Upper lobe of right lung (tissue), 1 donor: ENCODE results near the gene PVALB. TPM values are rescaled to one million over a fixed set of nuclear protein-coding genes. Genes with fewer than 3 reads are reported as not detected.

Experiments used
- ATAC-seq: fragments of 200-7000 bp; cut with Tn5 transposase; one replicate; pipeline ENCODE4 v1.9.1; 2020; ENCODE audit warnings: mild to moderate bottlenecking, moderate library complexity
- DNase-seq: peaks from one replicate; pipeline ENCODE4 v3.0.0-alpha.2; 2020
- H3K27ac ChIP-seq: fragments of 200-600 bp; one replicate; pipeline ENCODE4 v1.8.0; 2022
- H3K27me3 ChIP-seq: fragments of 200-600 bp; one replicate; pipeline ENCODE4 v1.8.0; 2022; ENCODE audit warnings: mild to moderate bottlenecking
- H3K36me3 ChIP-seq: fragments of 200-600 bp; one replicate; pipeline ENCODE4 v1.8.0; 2022
- H3K4me1 ChIP-seq: fragments of 200-600 bp; one replicate; pipeline ENCODE4 v1.8.0; 2022
- H3K4me3 ChIP-seq: fragments of 200-600 bp; one replicate; pipeline ENCODE4 v1.8.0; 2022; ENCODE audit warnings: mild to moderate bottlenecking
- H3K9me3 ChIP-seq: fragments of 200-600 bp; one replicate; pipeline ENCODE4 v1.8.0; 2022
- CTCF ChIP-seq: fragments of 200-600 bp; IDR thresholded peaks from one replicate; pipeline ENCODE4 v1.8.0; 2022; ENCODE audit warnings: antibody characterized with exemption
- intact Hi-C: fragments of 100-400 bp; cut with DNase I; formaldehyde crosslinking; loops from one replicate; pipeline ENCODE4 v1.11.0; 2022
- total RNA-seq: library from RNA; stranded (reverse); fragmentation: NEBNext Ultra II Directional; extraction: Animal tissue kit (Norgen Biotek cat#: 25700); gene quantifications from one replicate; pipeline ENCODE4 v1.2.1, GENCODE V29; 2021
- donor health status: DM: no; HTN: yes; CAD: no; lungs with severe emphysema.

PVALB gene
- total RNA-seq, 1 donor from 2014 or later, result 2.5 TPM

- Histone ChIP-seq H3K9me3 (no peaks in the 10 kb centered on the region), H3K27ac (no peak overlapping the region), H3K4me3 (no peak overlapping the region), H3K4me1 (peaks cover 16% of the 10 kb centered on the region), H3K27me3 (no peaks in the 10 kb centered on the region), H3K36me3 (no peaks in the 10 kb centered on the region)
- DNase-seq, result no peak
- intact Hi-C loops, result loop anchor here (10.0 kb wide), 1 partner anchor 73 kb away; no protein-coding TSS in a partner anchor
- no peak for ATAC-seq
- no peak for TF ChIP-seq CTCF
Observed at GRCh38 chr22:36858156-36858555, 41.3 kb upstream of the PVALB start.

- intact Hi-C loops, result loop anchor here (10.0 kb wide), 1 partner anchor 72 kb away; no protein-coding TSS in a partner anchor
- no peaks in the 10 kb centered on the region for H3K36me3 ChIP-seq
- DNase-seq (no peak), ATAC-seq (no peak)
- no peak overlapping the region for H3K27ac ChIP-seq
- no peak for TF ChIP-seq CTCF
- H3K27me3 ChIP-seq, result no peaks in the 10 kb centered on the region
- peaks cover 11% of the 10 kb centered on the region for H3K4me1 ChIP-seq
- no peaks in the 10 kb centered on the region for H3K9me3 ChIP-seq
- H3K4me3 ChIP-seq, result no peak overlapping the region
Observed at GRCh38 chr22:36856792-36857135, 39.9 kb upstream of the PVALB start.

GRCh38 chr22:36856121-36856791 is 39.4 kb upstream of the PVALB start:
- Histone ChIP-seq H3K27ac (no peak overlapping the region), H3K27me3 (no peaks in the 10 kb centered on the region), H3K9me3 (no peaks in the 10 kb centered on the region), H3K36me3 (no peaks in the 10 kb centered on the region), H3K4me3 (no peak overlapping the region), H3K4me1 (peaks cover 11% of the 10 kb centered on the region)
- peak; percentile 100 for TF ChIP-seq CTCF
- DNase-seq (peak; percentile 95), ATAC-seq (peak; percentile 92)
- intact Hi-C loops, result loop anchor here (10.0 kb wide), 1 partner anchor 71 kb away; no protein-coding TSS in a partner anchor

GRCh38 chr22:36855478-36855877 is 38.6 kb upstream of the PVALB start:
- DNase-seq (no peak), ATAC-seq (no peak)
- no peak for TF ChIP-seq CTCF
- H3K9me3 ChIP-seq, result no peaks in the 10 kb centered on the region
- no peaks in the 10 kb centered on the region for H3K27me3 ChIP-seq
- intact Hi-C loops, result loop anchor here (10.0 kb wide), 1 partner anchor 71 kb away; no protein-coding TSS in a partner anchor
- no peaks in the 10 kb centered on the region for H3K36me3 ChIP-seq
- H3K4me3 ChIP-seq, result no peak overlapping the region
- H3K4me1 ChIP-seq, result peaks cover 11% of the 10 kb centered on the region
- no peak overlapping the region for H3K27ac ChIP-seq

- peak; percentile 92 for DNase-seq
- Histone ChIP-seq H3K4me3 (no peak overlapping the region), H3K27ac (peak overlapping the region; percentile 42)
Observed at GRCh38 chr22:36853407-36854099, 36.7 kb upstream of the PVALB start.

More at GRCh38 chr22:36853407-36854099, 36.7 kb upstream of the PVALB start:
- no peaks in the 10 kb centered on the region for H3K9me3 ChIP-seq
- ATAC-seq, result peak; percentile 84
- peaks cover 7% of the 10 kb centered on the region for H3K4me1 ChIP-seq
- peaks cover 14% of the 10 kb centered on the region for H3K27me3 ChIP-seq
- no peaks in the 10 kb centered on the region for H3K36me3 ChIP-seq
- intact Hi-C loops, result loop anchor here (10.0 kb wide), 1 partner anchor 69 kb away; no protein-coding TSS in a partner anchor
- TF ChIP-seq CTCF, result peak; percentile 71
